GM13976 (cell line): Measurements from ENCODE around the gene CAPN1.
A peak's percentile ranks its signal among the peaks of the same experiment; 100 is the strongest.

Source experiments
- DNase-seq: peaks from one replicate; pipeline ENCODE4 v3.0.0; 2012; ENCODE audit warnings: low spot score
- CTCF ChIP-seq: IDR thresholded peaks from 2 replicates; pipeline ENCODE4 v1.5.1; 2012; ENCODE audit warnings: borderline replicate concordance, mild to moderate bottlenecking; ENCODE audit not compliant: insufficient read depth; ENCODE audit errors: extremely low read depth, missing control alignments, control extremely low read depth
- in situ Hi-C: fragments of 300-500 bp; cut with MboI; formaldehyde crosslinking; loops from one replicate; pipeline ENCODE4 v1.12.0; 2022; ENCODE audit warnings: low sequenced_read_pairs, mixed read lengths, inconsistent platforms; ENCODE audit not compliant: unreplicated experiment

The CAPN1 gene

GRCh38 chr11:65181569-65182257, at the start of gene CAPN1:
Gene CAPN1 (plus strand): TSS chr11:65181928. CDS start chr11:65182702, 774 bp downstream.
- peak; percentile 89 for DNase-seq
- in situ Hi-C loops: no loop called here
- no peak for TF ChIP-seq CTCF

- TF ChIP-seq CTCF: no peak
- in situ Hi-C loops: no loop called here
- peak; percentile 69 for DNase-seq
These were observed 49.3 kb upstream of the CAPN1 start for GRCh38 chr11:65132238-65132987.

- DNase-seq: peak; percentile 74
- TF ChIP-seq CTCF: no peak
- in situ Hi-C loops: no loop called here
These were observed 48.6 kb upstream of the CAPN1 start for GRCh38 chr11:65132988-65133700.

- DNase-seq: no peak
- in situ Hi-C loops: no loop called here
- TF ChIP-seq CTCF: no peak
These were observed 48.0 kb upstream of the CAPN1 start for GRCh38 chr11:65133724-65134123.

GRCh38 chr11:65134240-65134951, 47.3 kb upstream of the CAPN1 start, which contains the start of gene SYVN1:
Gene SYVN1 (minus strand): TSS chr11:65134519. CDS start chr11:65133601, 918 bp downstream.
- peak; percentile 93 for DNase-seq
- TF ChIP-seq CTCF: no peak
- in situ Hi-C loops: no loop called here

GRCh38 chr11:65134952-65135632, 46.6 kb upstream of the CAPN1 start:
- TF ChIP-seq CTCF: no peak
- DNase-seq: peak; percentile 95

More at GRCh38 chr11:65134952-65135632, 46.6 kb upstream of the CAPN1 start:
- in situ Hi-C loops: no loop called here
